GM10266 (cell line): ENCODE data around the gene APOL2.
"Not testable (repeated sequence)": the region's sequence is repeated elsewhere in the genome, so short reads cannot be mapped to it uniquely, and the experiment has no call there.

Source experiments
- DNase-seq: peaks from one replicate; pipeline ENCODE4 v3.0.0; 2012; ENCODE audit errors: extremely low spot score
- TF ChIP-seq, protein P1 (sequence below): IDR thresholded peaks from 2 replicates; pipeline ENCODE4 v1.5.1; 2012; ENCODE audit warnings: mild to moderate bottlenecking, low read depth; ENCODE audit not compliant: control insufficient read depth, insufficient read depth; ENCODE audit errors: missing control alignments

APOL2 gene

GRCh38 chr22:36233796-36234195 lies 5.5 kb downstream of the APOL2 start:
- TF ChIP-seq, protein P1, sequence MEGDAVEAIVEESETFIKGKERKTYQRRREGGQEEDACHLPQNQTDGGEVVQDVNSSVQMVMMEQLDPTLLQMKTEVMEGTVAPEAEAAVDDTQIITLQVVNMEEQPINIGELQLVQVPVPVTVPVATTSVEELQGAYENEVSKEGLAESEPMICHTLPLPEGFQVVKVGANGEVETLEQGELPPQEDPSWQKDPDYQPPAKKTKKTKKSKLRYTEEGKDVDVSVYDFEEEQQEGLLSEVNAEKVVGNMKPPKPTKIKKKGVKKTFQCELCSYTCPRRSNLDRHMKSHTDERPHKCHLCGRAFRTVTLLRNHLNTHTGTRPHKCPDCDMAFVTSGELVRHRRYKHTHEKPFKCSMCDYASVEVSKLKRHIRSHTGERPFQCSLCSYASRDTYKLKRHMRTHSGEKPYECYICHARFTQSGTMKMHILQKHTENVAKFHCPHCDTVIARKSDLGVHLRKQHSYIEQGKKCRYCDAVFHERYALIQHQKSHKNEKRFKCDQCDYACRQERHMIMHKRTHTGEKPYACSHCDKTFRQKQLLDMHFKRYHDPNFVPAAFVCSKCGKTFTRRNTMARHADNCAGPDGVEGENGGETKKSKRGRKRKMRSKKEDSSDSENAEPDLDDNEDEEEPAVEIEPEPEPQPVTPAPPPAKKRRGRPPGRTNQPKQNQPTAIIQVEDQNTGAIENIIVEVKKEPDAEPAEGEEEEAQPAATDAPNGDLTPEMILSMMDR: no peak
- no peak for DNase-seq

- TF ChIP-seq, protein P1: no peak
- no peak for DNase-seq
These were observed 6.5 kb downstream of the APOL2 start for GRCh38 chr22:36232715-36233401.

DNA sequence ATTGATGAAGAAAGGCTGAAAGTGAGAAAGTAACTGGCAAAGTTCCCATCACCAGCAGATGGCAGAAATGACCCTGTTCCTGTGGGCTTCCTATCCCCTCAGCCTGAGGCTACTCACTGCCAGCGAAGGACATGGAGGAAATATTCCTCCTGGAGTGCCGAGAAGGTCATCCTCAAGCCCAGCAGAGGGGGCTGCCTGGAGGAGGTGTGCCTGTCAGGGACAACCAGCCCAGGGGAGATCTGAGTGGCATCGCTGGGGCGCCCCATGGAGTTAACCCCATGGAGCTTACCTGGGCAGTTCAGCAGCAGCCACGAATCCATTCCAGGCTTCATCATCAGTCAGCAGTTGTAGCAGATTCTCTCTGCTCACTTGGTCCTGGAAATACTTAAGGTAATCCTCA lies 8.3 kb downstream of the APOL2 start:
- not testable (repeated sequence) for DNase-seq

GRCh38 chr22:36229649-36230048 lies 9.7 kb downstream of the APOL2 start:
- not testable (repeated sequence) for DNase-seq

DNA sequence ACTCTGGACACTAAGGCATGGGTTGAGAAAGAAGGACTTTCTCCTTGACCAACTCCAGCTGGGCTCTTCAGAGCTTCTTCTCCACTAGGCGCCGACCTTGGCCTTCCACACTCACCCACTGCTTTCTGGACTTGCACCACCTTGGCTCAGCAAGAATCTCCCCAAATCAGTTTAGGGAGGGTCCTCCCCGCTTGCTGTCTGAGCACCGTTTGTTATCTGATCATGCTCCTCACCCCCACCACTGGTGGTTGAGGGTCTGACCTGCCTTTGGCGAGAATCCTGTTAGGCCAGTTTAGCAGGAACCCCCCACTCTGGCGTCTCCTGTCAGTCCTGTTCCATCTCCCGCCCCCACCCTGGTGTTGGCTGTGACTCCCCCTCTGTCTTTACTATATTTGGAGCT lies 10.4 kb downstream of the APOL2 start:
- no peak for DNase-seq
- TF ChIP-seq, protein P1: no peak

DNA sequence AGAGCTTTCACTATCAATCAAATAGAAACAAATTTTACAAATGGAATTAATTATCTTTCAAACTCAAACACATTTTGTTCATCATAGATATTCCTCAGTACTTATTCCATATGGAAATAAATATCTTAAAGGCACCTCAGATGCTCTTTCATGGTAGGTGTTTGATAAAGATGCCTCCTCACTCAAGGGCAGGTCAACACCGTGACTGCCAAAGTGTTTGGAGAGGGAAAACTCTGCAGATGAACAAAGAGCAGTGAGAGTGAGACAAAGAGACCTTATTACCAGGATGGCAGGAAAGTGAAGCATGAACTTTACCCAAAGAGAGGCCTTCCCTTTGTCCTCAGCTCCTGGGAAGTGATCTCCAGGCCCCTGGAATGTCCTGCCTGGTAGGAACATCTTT lies 11.0 kb downstream of the APOL2 start:
- DNase-seq: not testable (repeated sequence)

GRCh38 chr22:36227806-36228205 lies 11.5 kb downstream of the APOL2 start:
- TF ChIP-seq, protein P1: no peak
- no peak for DNase-seq

DNA sequence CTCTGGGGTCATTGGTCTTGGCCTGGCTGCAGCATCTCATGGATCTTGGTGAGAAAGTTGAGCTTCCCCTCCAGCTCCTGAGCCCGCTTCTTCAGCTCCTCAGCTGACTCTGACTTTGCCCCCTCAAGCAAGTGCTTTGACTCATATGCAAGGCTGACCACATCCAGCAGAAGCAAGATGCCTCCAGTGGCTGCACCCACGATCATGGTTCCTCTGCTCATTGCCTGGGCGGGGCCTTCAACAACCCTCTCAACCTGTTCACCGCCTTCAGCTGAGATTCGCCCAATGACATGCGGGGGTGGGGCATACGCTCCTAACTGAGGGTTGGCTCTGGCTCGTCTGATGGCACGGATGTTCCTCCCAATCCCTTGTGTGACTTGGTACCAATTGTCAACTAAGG lies 11.9 kb downstream of the APOL2 start:
- DNase-seq: no peak
- TF ChIP-seq, protein P1: no peak

DNA sequence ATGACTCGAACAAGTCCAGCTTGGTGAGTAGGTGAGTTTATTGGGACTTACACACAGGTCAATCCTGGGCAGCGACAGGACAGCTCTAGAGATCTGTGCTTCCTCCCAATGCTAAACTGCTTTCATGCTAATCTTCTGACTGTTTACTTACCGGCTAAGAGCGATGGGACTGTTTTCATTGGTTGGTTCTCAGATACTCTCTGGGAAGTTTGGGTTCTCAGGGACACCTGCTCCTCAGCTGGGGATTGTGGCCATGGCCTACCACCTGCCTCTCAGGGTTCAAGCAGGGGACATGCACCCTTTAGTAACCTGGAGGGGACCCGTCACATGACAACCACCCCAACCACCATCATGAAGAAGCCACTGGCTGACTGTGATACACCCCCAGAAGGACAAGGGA lies 13.1 kb downstream of the APOL2 start:
- no peak for DNase-seq
- TF ChIP-seq, protein P1: no peak
